ENCODE measurements around the gene BRD9. TPM values are rescaled to one million over a fixed set of nuclear protein-coding genes. Genes with fewer than 3 reads are reported as not detected.
"Not testable (repeated sequence)": the region's sequence is repeated elsewhere in the genome, so short reads cannot be mapped to it uniquely, and the experiment has no call there.

BRD9 gene
- polyA plus RNA-seq, 3 donors: 15.6 to 27.6 (median 24.3) TPM

GRCh38 chr5:885529-885928 is 7.1 kb downstream of the BRD9 start:
- 83 to 89% (median 84%) methylated on average over 13 of the region's 13 CpGs for WGBS, 3 donors
- no peak overlapping the region for H3K27ac ChIP-seq (ENCODE audit: low read depth, low read length)

GRCh38 chr5:885127-885442 is 7.5 kb downstream of the BRD9 start:
- 85 to 93% (median 92%) methylated on average over 18 of the region's 18 CpGs for WGBS, 3 donors
- no peak overlapping the region for H3K27ac ChIP-seq (ENCODE audit: low read depth, low read length)

GRCh38 chr5:884345-885126 is 8.1 kb downstream of the BRD9 start:
- no peak overlapping the region for H3K27ac ChIP-seq (ENCODE audit: low read depth, low read length)
- WGBS, 3 donors: 91 to 92% (median 92%) methylated on average over 16 of the region's 16 CpGs

- WGBS, 3 donors: 94 to 96% (median 95%) methylated on average over 29 of the region's 29 CpGs
These were observed 9.0 kb downstream of the BRD9 start for GRCh38 chr5:883475-884181.

GRCh38 chr5:882253-883183 is 10.1 kb downstream of the BRD9 start:
- H3K27ac ChIP-seq (ENCODE audit: low read depth, low read length): no peak overlapping the region
- WGBS, 3 donors: 79 to 97% (median 80%) methylated on average over 33 of the region's 33 CpGs

More at GRCh38 chr5:883475-884181, 9.0 kb downstream of the BRD9 start:
- H3K27ac ChIP-seq (ENCODE audit: low read depth, low read length): no peak overlapping the region

GRCh38 chr5:881551-881935 is 11.1 kb downstream of the BRD9 start:
- WGBS, 3 donors: 91 to 94% (median 93%) methylated on average over 12 of the region's 12 CpGs
- no peak overlapping the region for H3K27ac ChIP-seq (ENCODE audit: low read depth, low read length)

GRCh38 chr5:880816-881550 is 11.6 kb downstream of the BRD9 start:
- no peak overlapping the region for H3K27ac ChIP-seq (ENCODE audit: low read depth, low read length)
- 94 to 97% (median 96%) methylated on average over 35 of the region's 35 CpGs for WGBS, 3 donors

GRCh38 chr5:878677-879076 is 13.9 kb downstream of the BRD9 start:
- H3K27ac ChIP-seq (ENCODE audit: low read depth, low read length): not testable (repeated sequence)
- WGBS, 3 donors: no CpG with 5 or more reads among the region's 8 CpGs

GRCh38 chr5:878125-878524 is 14.5 kb downstream of the BRD9 start:
- no peak overlapping the region for H3K27ac ChIP-seq (ENCODE audit: low read depth, low read length)
- 95 to 96% (median 96%) methylated on average over 15 of the region's 15 CpGs for WGBS, 3 donors

GRCh38 chr5:876398-877365 is 15.9 kb downstream of the BRD9 start:
- 94 to 95% (median 95%) methylated on average over 28 of the region's 28 CpGs for WGBS, 3 donors
- H3K27ac ChIP-seq (ENCODE audit: low read depth, low read length): no peak overlapping the region

GRCh38 chr5:875931-876330 is 16.7 kb downstream of the BRD9 start:
- no peak overlapping the region for H3K27ac ChIP-seq (ENCODE audit: low read depth, low read length)
- WGBS, 3 donors: 95 to 96% (median 96%) methylated on average over 24 of the region's 24 CpGs

GRCh38 chr5:873328-873727 is 19.3 kb downstream of the BRD9 start:
- 78 to 81% (median 81%) methylated on average over 8 of the region's 8 CpGs for WGBS, 3 donors
- H3K27ac ChIP-seq (ENCODE audit: low read depth, low read length): no peak overlapping the region

GRCh38 chr5:872301-872700 is 20.3 kb downstream of the BRD9 start:
- no peak overlapping the region for H3K27ac ChIP-seq (ENCODE audit: low read depth, low read length)
- 73 to 85% (median 74%) methylated on average over 10 of the region's 10 CpGs for WGBS, 3 donors

GRCh38 chr5:871596-872298 is 20.9 kb downstream of the BRD9 start:
- 90 to 96% (median 94%) methylated on average over 24 to 29 of the region's 29 CpGs for WGBS, 3 donors

GRCh38 chr5:870956-871355 is 21.6 kb downstream of the BRD9 start:
- WGBS, 3 donors: 96 to 99% (median 96%) methylated on average over 5 of the region's 5 CpGs
- no peak overlapping the region for H3K27ac ChIP-seq (ENCODE audit: low read depth, low read length)

More at GRCh38 chr5:871596-872298, 20.9 kb downstream of the BRD9 start:
- H3K27ac ChIP-seq (ENCODE audit: low read depth, low read length): no peak overlapping the region

- WGBS, 3 donors: 94 to 95% (median 94%) methylated on average over 16 of the region's 16 CpGs
- no peak overlapping the region for H3K27ac ChIP-seq (ENCODE audit: low read depth, low read length)
These were observed 24.0 kb downstream of the BRD9 start for GRCh38 chr5:868428-869135.

All from adipose tissue (tissue), 3 donors.